Muscle of leg (tissue), 11 donors: ENCODE results near the gene AP5S1. TPM values are rescaled to one million over a fixed set of nuclear protein-coding genes. Genes with fewer than 3 reads are reported as not detected.

Experiments used
- DNase-seq: peaks from one replicate; pipeline ENCODE4 v3.0.0; 2013
- H3K27ac ChIP-seq: one replicate; pipeline ENCODE4 v1.5.1; 2013; ENCODE audit warnings: mild to moderate bottlenecking, low read length, control low read depth
- H3K27me3 ChIP-seq: one replicate; pipeline ENCODE4 v1.6.1; 2013; ENCODE audit warnings: low read length; ENCODE audit not compliant: control insufficient read depth, insufficient read depth
- H3K36me3 ChIP-seq: one replicate; pipeline ENCODE4 v1.6.1; 2013; ENCODE audit warnings: low read length; ENCODE audit not compliant: control insufficient read depth, insufficient read depth
- H3K4me1 ChIP-seq: one replicate; pipeline ENCODE4 v1.6.1; 2013; ENCODE audit warnings: low read length; ENCODE audit not compliant: control insufficient read depth, insufficient read depth
- H3K4me3 ChIP-seq: one replicate; pipeline ENCODE4 v1.5.1; 2013; ENCODE audit warnings: low read length, control low read depth
- H3K9me3 ChIP-seq: replicated peaks from 2 replicates; pipeline ENCODE4 v1.6.1; 2013; ENCODE audit warnings: low read depth, low read length; ENCODE audit not compliant: control insufficient read depth
- WGBS: methylation state at CpG from one replicate; pipeline ENCODE4 v1.1.5; 2013; ENCODE audit warnings: missing lambda C conversion rate; ENCODE audit not compliant: insufficient coverage; 5-methylcytosine and 5-hydroxymethylcytosine counted together
- polyA plus RNA-seq, 8 donors: library from polyadenylated mRNA; unstranded; fragments of 120-200 nt; gene quantifications; one replicate each; pipeline versions ENCODE4 v1.2.1 to v1.2.3, GENCODE V29; 2013; ENCODE audit warnings: inconsistent platforms in 1 of 8, low replicate concordance in 1 of 8; ENCODE audit not compliant: insufficient read length in 8 of 8, insufficient read depth in 1 of 8
- total RNA-seq: library from RNA; stranded (reverse); fragments of 120-200 nt; gene quantifications from one replicate; pipeline ENCODE4 v1.2.4, GENCODE V29; 2013

AP5S1 gene
- total and polyA plus RNA-seq, 9 donors = 8.3 to 10.8 (median 9.8) TPM

- H3K36me3 ChIP-seq = peaks cover 67% of the 10 kb centered on the region
- no peak overlapping the region for H3K4me3 ChIP-seq
- WGBS = 93% methylated on average over 2 of the region's 4 CpGs
- H3K27me3 ChIP-seq = no peaks in the 10 kb centered on the region
- H3K4me1 ChIP-seq = peaks cover 4% of the 10 kb centered on the region
- H3K27ac ChIP-seq = no peak overlapping the region
- no peaks in the 10 kb centered on the region for H3K9me3 ChIP-seq
- DNase-seq = no peak
Measured at GRCh38 chr20:3871550-3872265, 51.4 kb downstream of the AP5S1 start.

DNA sequence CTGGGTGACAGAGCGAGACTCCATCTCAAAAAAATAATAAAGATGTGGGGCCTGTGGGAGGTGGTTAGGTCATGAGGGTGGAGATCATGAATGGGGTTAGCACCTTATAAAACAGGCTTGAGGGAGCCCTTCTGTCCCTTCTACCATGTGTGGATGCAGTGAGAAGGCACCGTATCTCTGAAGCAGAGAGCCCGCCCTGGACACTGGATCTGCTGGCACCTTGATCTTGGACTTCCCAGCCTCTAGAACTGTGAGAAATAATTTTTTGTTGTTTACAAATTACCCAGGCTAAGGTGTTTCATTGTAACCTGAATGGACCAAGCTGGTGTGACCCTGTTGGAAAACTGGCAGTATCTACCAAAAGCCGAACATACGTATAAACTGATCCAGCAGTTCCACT lies 53.2 kb downstream of the AP5S1 start:
- H3K36me3 ChIP-seq = peaks cover 57% of the 10 kb centered on the region
- no peaks in the 10 kb centered on the region for H3K27me3 ChIP-seq
- H3K4me3 ChIP-seq = no peak overlapping the region
- WGBS = 88% methylated on average over 2 of the region's 5 CpGs
- no peak overlapping the region for H3K27ac ChIP-seq
- no peaks in the 10 kb centered on the region for H3K9me3 ChIP-seq
- no peak for DNase-seq
- peaks cover 4% of the 10 kb centered on the region for H3K4me1 ChIP-seq

GRCh38 chr20:3874194-3874844 lies 54.0 kb downstream of the AP5S1 start:
- Histone ChIP-seq H3K9me3 (no peaks in the 10 kb centered on the region), H3K36me3 (peaks cover 59% of the 10 kb centered on the region), H3K4me3 (no peak overlapping the region), H3K4me1 (peaks cover 4% of the 10 kb centered on the region), H3K27me3 (no peaks in the 10 kb centered on the region), H3K27ac (no peak overlapping the region)
- no peak for DNase-seq
- 85% methylated on average over 1 of the region's 3 CpGs for WGBS

DNA sequence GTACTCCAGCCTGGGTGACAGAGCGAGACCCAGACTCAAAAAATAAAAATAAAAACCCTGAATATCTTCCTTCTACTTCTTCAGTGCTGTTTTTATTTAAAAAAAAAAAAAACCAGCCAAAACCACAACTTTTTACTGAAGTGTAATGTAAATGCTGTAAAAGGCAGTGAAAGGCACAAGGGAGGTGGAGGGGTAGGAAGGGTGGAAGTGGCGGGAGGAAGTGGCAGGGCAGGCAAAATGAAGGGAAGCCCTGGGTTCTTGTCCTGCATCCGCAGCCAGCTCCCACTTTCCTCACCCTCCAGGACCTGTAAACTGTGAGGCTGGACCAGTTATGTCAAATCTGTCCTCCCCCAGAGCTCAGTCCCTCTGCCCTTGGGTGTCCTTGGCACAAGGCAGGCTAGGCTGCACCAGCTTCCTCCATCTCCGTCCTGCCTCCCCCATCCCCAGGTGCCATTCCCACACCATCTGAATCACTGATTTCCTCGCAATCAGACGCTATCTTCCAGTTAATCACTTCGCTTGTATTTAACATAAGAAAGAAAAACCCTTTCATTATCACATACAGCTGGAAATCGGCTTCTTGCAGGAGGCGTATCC lies 55.1 kb downstream of the AP5S1 start:
- DNase-seq = no peak
- Histone ChIP-seq H3K36me3 (peaks cover 53% of the 10 kb centered on the region), H3K27me3 (no peaks in the 10 kb centered on the region), H3K4me1 (peaks cover 4% of the 10 kb centered on the region), H3K9me3 (no peaks in the 10 kb centered on the region), H3K27ac (no peak overlapping the region), H3K4me3 (no peak overlapping the region)
- WGBS = 91% methylated on average over 1 of the region's 9 CpGs

DNA sequence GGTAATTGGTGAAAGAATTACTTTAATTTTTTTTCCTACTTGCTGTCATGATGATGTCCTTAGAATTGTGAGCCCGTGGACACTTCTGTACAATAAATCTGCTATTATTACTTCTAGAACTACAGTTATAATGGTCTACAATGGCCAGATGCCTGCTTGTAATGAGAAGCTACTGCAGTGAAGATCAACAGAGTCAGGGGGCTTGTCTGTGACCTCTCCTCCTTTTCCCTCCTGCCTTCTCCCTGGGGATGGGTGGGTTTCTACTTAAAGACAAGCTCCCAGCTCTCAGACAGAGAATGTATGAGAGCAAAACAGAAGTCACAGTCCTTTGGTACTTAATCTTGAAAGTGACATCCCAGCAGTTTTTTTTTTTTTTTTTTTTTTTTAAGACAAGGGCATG lies 55.7 kb downstream of the AP5S1 start:
- H3K4me1 ChIP-seq = peaks cover 4% of the 10 kb centered on the region
- no peaks in the 10 kb centered on the region for H3K9me3 ChIP-seq
- no peak for DNase-seq
- H3K4me3 ChIP-seq = no peak overlapping the region
- peaks cover 50% of the 10 kb centered on the region for H3K36me3 ChIP-seq
- H3K27ac ChIP-seq = no peak overlapping the region
- no CpG with 5 or more reads among the region's 1 CpG for WGBS
- no peaks in the 10 kb centered on the region for H3K27me3 ChIP-seq

GRCh38 chr20:3876676-3877075 lies 56.3 kb downstream of the AP5S1 start:
- Histone ChIP-seq H3K36me3 (peaks cover 48% of the 10 kb centered on the region), H3K4me1 (no peaks in the 10 kb centered on the region), H3K9me3 (no peaks in the 10 kb centered on the region), H3K27ac (no peak overlapping the region), H3K27me3 (no peaks in the 10 kb centered on the region), H3K4me3 (no peak overlapping the region)
- DNase-seq = no peak

Other genes starting within 250 kb of the AP5S1 start
- gene GFRA4, start 157.1 kb upstream of the AP5S1 start, total RNA-seq = not detected
- not detected for gene GFRA4, start 157.1 kb upstream of the AP5S1 start, polyA plus RNA-seq
- 52.8 TPM for gene ADAM33, start 138.5 kb upstream of the AP5S1 start, total RNA-seq
- gene ADAM33, start 138.5 kb upstream of the AP5S1 start, polyA plus RNA-seq = 10 to 100 TPM; 26.1 to 78.3 (median 52.8) TPM
- gene SIGLEC1, start 107.9 kb upstream of the AP5S1 start, total RNA-seq = 2.1 TPM
- gene SIGLEC1, start 107.9 kb upstream of the AP5S1 start, polyA plus RNA-seq = 1 to 10 TPM; 3.3 to 6.2 (median 3.9) TPM
- gene HSPA12B, start 87.9 kb upstream of the AP5S1 start, total RNA-seq = 18.3 TPM
- 10 to 100 TPM; 20.8 to 35.8 (median 30.1) TPM for gene HSPA12B, start 87.9 kb upstream of the AP5S1 start, polyA plus RNA-seq
- 21.2 TPM for gene ADISSP, start 52.8 kb upstream of the AP5S1 start, total RNA-seq
- gene ADISSP, start 52.8 kb upstream of the AP5S1 start, polyA plus RNA-seq = 10 to 100 TPM; 17.0 to 26.7 (median 25.2) TPM
- gene SPEF1, start 39.1 kb upstream of the AP5S1 start, total RNA-seq = 0.09 TPM
- under 1 TPM in 2 of 8 donors, not detected in 6; 0.12 to 0.21 TPM for gene SPEF1, start 39.1 kb upstream of the AP5S1 start, polyA plus RNA-seq
- 44.7 TPM for gene CENPB, start 33.8 kb upstream of the AP5S1 start, total RNA-seq
- gene CENPB, start 33.8 kb upstream of the AP5S1 start, polyA plus RNA-seq = 10 to 100 TPM; 40.7 to 52.7 (median 48.8) TPM
- gene CDC25B, start 24.2 kb upstream of the AP5S1 start, total RNA-seq = 37.7 TPM
- gene CDC25B, start 24.2 kb upstream of the AP5S1 start, polyA plus RNA-seq = 100 to 1,000 TPM in 3 of 8 donors, 10 to 100 TPM in 5; 68.1 to 118 (median 90.6) TPM
- gene MAVS, start 26.3 kb downstream of the AP5S1 start, total RNA-seq = 14.6 TPM
- gene MAVS, start 26.3 kb downstream of the AP5S1 start, polyA plus RNA-seq = 10 to 100 TPM; 17.5 to 26.2 (median 21.0) TPM
- 40.3 TPM for gene PANK2, start 68.8 kb downstream of the AP5S1 start, total RNA-seq
- 10 to 100 TPM; 25.8 to 32.0 (median 28.0) TPM for gene PANK2, start 68.8 kb downstream of the AP5S1 start, polyA plus RNA-seq
- 16.7 TPM for gene RNF24, start 195.0 kb downstream of the AP5S1 start, total RNA-seq
- gene RNF24, start 195.0 kb downstream of the AP5S1 start, polyA plus RNA-seq = 10 to 100 TPM; 17.1 to 35.1 (median 25.1) TPM